Activated CD4-positive, alpha-beta T cell treated with anti-CD3 and anti-CD28 coated beads, Interleukin-2, amount 50 U/mL, for 4 hours (primary cell): ENCODE data around the gene ANKH.
"Not testable (repeated sequence)": the region's sequence is repeated elsewhere in the genome, so short reads cannot be mapped to it uniquely, and the experiment has no call there.

Source experiments
- DNase-seq, 2 experiments: peaks; one replicate each; pipeline ENCODE4 v3.0.0-alpha.2; 2020

Gene ANKH

GRCh38 chr5:14853685-14854084 is 17.9 kb downstream of the ANKH start:
- DNase-seq: no peak

GRCh38 chr5:14852779-14853178 is 18.8 kb downstream of the ANKH start:
- DNase-seq: no peak

GRCh38 chr5:14851999-14852526 is 19.5 kb downstream of the ANKH start:
- no peak for DNase-seq

GRCh38 chr5:14851597-14851996 is 20.0 kb downstream of the ANKH start:
- no peak for DNase-seq

GRCh38 chr5:14851050-14851419 is 20.5 kb downstream of the ANKH start:
- DNase-seq: no peak

- no peak for DNase-seq
Observed at GRCh38 chr5:14850419-14851049, 21.0 kb downstream of the ANKH start.

GRCh38 chr5:14849516-14850294 is 21.9 kb downstream of the ANKH start:
- no peak for DNase-seq

- DNase-seq: not testable (repeated sequence)
Observed at GRCh38 chr5:14848942-14849341, 22.6 kb downstream of the ANKH start.

GRCh38 chr5:14848385-14848784 is 23.2 kb downstream of the ANKH start:
- DNase-seq: no peak

GRCh38 chr5:14847471-14847870 is 24.1 kb downstream of the ANKH start:
- no peak for DNase-seq

GRCh38 chr5:14842117-14842516 is 29.5 kb downstream of the ANKH start:
- no peak for DNase-seq

- DNase-seq: no peak
Observed at GRCh38 chr5:14840624-14841023, 31.0 kb downstream of the ANKH start.

GRCh38 chr5:14838396-14839319 is 32.9 kb downstream of the ANKH start:
- DNase-seq: no peak

GRCh38 chr5:14837423-14838122 is 34.0 kb downstream of the ANKH start:
- not testable (repeated sequence) for DNase-seq

GRCh38 chr5:14834584-14835550 is 36.7 kb downstream of the ANKH start:
- DNase-seq: no peak

- no peak for DNase-seq
Observed at GRCh38 chr5:14834062-14834461, 37.5 kb downstream of the ANKH start.

- DNase-seq: no peak
Observed at GRCh38 chr5:14831006-14831338, 40.6 kb downstream of the ANKH start.

- no peak for DNase-seq
Observed at GRCh38 chr5:14830210-14831005, 41.2 kb downstream of the ANKH start.

GRCh38 chr5:14829396-14829795 is 42.2 kb downstream of the ANKH start:
- DNase-seq: no peak

GRCh38 chr5:14826714-14827113 is 44.9 kb downstream of the ANKH start:
- no peak for DNase-seq

- DNase-seq: no peak
Observed at GRCh38 chr5:14825977-14826376, 45.6 kb downstream of the ANKH start.
